WTC11 (cell line): ENCODE results near the gene UGP2. TPM values are rescaled to one million over a fixed set of nuclear protein-coding genes. Genes with fewer than 3 reads are reported as not detected.

Experiments used
- CREB1 ChIP-seq: sonication (generic); formaldehyde crosslinking; IDR thresholded peaks from 2 replicates; pipeline ENCODE4 v1.8.0; 2023; ENCODE audit warnings: mild to moderate bottlenecking, missing genetic modification reagents
- ELF4 ChIP-seq: sonication (generic); formaldehyde crosslinking; IDR thresholded peaks from 2 replicates; pipeline ENCODE4 v1.8.1; 2022; ENCODE audit warnings: low read depth, mild to moderate bottlenecking, moderate library complexity, missing genetic modification reagents
- ESRRA ChIP-seq: sonication (generic); formaldehyde crosslinking; IDR thresholded peaks from 2 replicates; pipeline ENCODE4 v1.8.1; 2022; ENCODE audit warnings: mild to moderate bottlenecking, missing genetic modification reagents, borderline replicate concordance
- ETV6 ChIP-seq: sonication (generic); formaldehyde crosslinking; IDR thresholded peaks from 2 replicates; pipeline ENCODE4 v1.8.1; 2022; ENCODE audit warnings: mild to moderate bottlenecking, missing genetic modification reagents
- FOXK1 ChIP-seq: sonication (generic); formaldehyde crosslinking; IDR thresholded peaks from 2 replicates; pipeline ENCODE4 v1.8.0; 2022; ENCODE audit warnings: mild to moderate bottlenecking, moderate library complexity, missing genetic modification reagents
- GRHL2 ChIP-seq: fragments of 250-450 bp; sonication (Bioruptor Pico); IDR thresholded peaks from 2 replicates; pipeline ENCODE4 v1.8.0; 2022; ENCODE audit warnings: mild to moderate bottlenecking, moderate library complexity; ENCODE audit not compliant: insufficient replicate concordance, severe bottlenecking
- NFATC4 ChIP-seq: fragments of 250-450 bp; sonication (Bioruptor Pico); IDR thresholded peaks from 2 replicates; pipeline ENCODE4 v1.9.0; 2021; ENCODE audit warnings: mild to moderate bottlenecking
- NFE2L1 ChIP-seq: sonication (generic); formaldehyde crosslinking; IDR thresholded peaks from 2 replicates; pipeline ENCODE4 v1.8.1; 2023; ENCODE audit warnings: missing genetic modification reagents
- NR1H2 ChIP-seq: sonication (generic); formaldehyde crosslinking; IDR thresholded peaks from 2 replicates; pipeline ENCODE4 v1.9.0; 2021; ENCODE audit warnings: mild to moderate bottlenecking, moderate library complexity, missing genetic modification reagents
- SMAD3 ChIP-seq: sonication (generic); formaldehyde crosslinking; IDR thresholded peaks from 2 replicates; pipeline ENCODE4 v1.8.0; 2022; ENCODE audit warnings: missing genetic modification reagents, mild to moderate bottlenecking, borderline replicate concordance
- SOX15 ChIP-seq: fragments of 250-450 bp; sonication (Bioruptor Pico); IDR thresholded peaks from 2 replicates; pipeline ENCODE4 v1.9.0; 2021; ENCODE audit warnings: mild to moderate bottlenecking
- TCF7 ChIP-seq: sonication (generic); formaldehyde crosslinking; IDR thresholded peaks from 2 replicates; pipeline ENCODE4 v1.8.0; 2022; ENCODE audit warnings: mild to moderate bottlenecking, low read depth, missing genetic modification reagents, moderate library complexity
- TEAD1 ChIP-seq: sonication (generic); formaldehyde crosslinking; IDR thresholded peaks from 2 replicates; pipeline ENCODE4 v1.8.0; 2022; ENCODE audit warnings: mild to moderate bottlenecking, missing genetic modification reagents
- TEAD4 ChIP-seq: sonication (generic); formaldehyde crosslinking; IDR thresholded peaks from 2 replicates; pipeline ENCODE4 v1.8.0; 2022; ENCODE audit warnings: mild to moderate bottlenecking, missing genetic modification reagents
- ZNF138 ChIP-seq: sonication (generic); formaldehyde crosslinking; conservative IDR thresholded peaks from 2 replicates; pipeline ENCODE4 v1.8.1; 2022; ENCODE audit warnings: mild to moderate bottlenecking, moderate library complexity, missing genetic modification reagents
- ZNF232 ChIP-seq: sonication (generic); formaldehyde crosslinking; IDR thresholded peaks from 2 replicates; pipeline ENCODE4 v1.8.0; 2022; ENCODE audit warnings: mild to moderate bottlenecking, missing genetic modification reagents
- ZNF263 ChIP-seq: sonication (generic); formaldehyde crosslinking; IDR thresholded peaks from 2 replicates; pipeline ENCODE4 v1.8.1; 2022; ENCODE audit warnings: low read depth, mild to moderate bottlenecking, moderate library complexity, missing genetic modification reagents
- ZNF317 ChIP-seq: sonication (generic); formaldehyde crosslinking; IDR thresholded peaks from 2 replicates; pipeline ENCODE4 v1.8.1; 2023; ENCODE audit warnings: low read depth, mild to moderate bottlenecking, moderate library complexity, missing genetic modification reagents, borderline replicate concordance
- total RNA-seq: library from RNA; stranded (reverse); gene quantifications from 3 replicates; pipeline ENCODE4 v1.2.3, GENCODE V29; 2021
- TF ChIP-seq, protein P1 (sequence below): sonication (generic); formaldehyde crosslinking; IDR thresholded peaks from 2 replicates; pipeline ENCODE4 v1.8.0; 2022; ENCODE audit warnings: missing genetic modification reagents
- TF ChIP-seq, protein P2 (sequence below): sonication (generic); formaldehyde crosslinking; IDR thresholded peaks from 2 replicates; pipeline ENCODE4 v1.8.1; 2022; ENCODE audit warnings: missing genetic modification reagents, borderline replicate concordance
- TF ChIP-seq, protein P3 (sequence below): sonication (generic); formaldehyde crosslinking; IDR thresholded peaks from 2 replicates; pipeline ENCODE4 v1.8.1; 2022; ENCODE audit warnings: mild to moderate bottlenecking, moderate library complexity, missing genetic modification reagents
- TF ChIP-seq, protein P4 (sequence below): sonication (generic); formaldehyde crosslinking; IDR thresholded peaks from 2 replicates; pipeline ENCODE4 v1.8.0; 2023; ENCODE audit warnings: missing genetic modification reagents, mild to moderate bottlenecking, borderline replicate concordance
- TF ChIP-seq, protein P5 (sequence below): fragments of 250-450 bp; sonication (Bioruptor Pico); IDR thresholded peaks from 2 replicates; pipeline ENCODE4 v1.9.0; 2021; ENCODE audit warnings: mild to moderate bottlenecking, borderline replicate concordance

The UGP2 gene
- total RNA-seq, 1 experiment from 2014 or later: 543 TPM

DNA sequence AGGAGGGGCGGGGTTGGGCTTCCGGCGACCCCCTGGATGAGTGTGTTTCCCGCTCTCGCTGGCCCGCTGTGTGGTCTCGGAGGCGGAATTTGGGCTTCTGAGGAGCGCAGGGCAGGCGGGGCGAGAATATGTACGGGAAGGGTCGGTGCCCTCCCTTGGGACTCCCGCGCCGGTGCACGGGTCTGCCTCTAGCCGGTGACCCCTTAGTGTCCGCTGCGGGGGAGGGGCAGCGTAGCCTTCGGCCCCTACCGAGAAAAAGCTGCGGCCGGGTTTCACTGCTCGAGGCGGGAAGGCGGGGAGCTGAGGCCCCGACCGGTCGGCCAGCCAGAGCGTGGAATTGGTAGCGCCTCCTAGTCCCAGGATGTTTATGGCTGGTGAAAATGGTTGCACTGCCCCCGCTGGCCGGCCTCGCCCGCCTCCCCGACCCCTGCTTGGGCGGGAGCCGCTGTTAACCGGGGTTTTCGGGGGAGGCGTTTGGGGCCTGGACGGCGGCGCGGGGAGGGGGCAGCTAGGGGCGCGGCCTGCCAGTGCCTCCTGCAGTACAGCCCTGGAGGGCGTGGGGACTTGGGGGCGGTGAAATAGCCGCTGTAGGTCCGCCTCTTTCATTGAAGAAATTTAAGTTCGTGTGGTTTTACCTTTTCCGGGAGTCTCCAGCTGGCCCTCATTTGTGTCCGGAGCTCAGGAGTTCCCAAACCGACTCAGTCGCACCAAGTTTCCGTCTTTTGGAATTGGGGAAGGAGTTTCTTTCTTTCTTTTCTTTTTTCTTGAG, at the start of gene UGP2 (continued):
- 0 out of 2 replicates have a peak, but pooled peaks have one; percentile 4 for TF ChIP-seq ZNF317
- no peak for TF ChIP-seq ESRRA (CRISPR knock-in tag)
- TF ChIP-seq, protein P1, sequence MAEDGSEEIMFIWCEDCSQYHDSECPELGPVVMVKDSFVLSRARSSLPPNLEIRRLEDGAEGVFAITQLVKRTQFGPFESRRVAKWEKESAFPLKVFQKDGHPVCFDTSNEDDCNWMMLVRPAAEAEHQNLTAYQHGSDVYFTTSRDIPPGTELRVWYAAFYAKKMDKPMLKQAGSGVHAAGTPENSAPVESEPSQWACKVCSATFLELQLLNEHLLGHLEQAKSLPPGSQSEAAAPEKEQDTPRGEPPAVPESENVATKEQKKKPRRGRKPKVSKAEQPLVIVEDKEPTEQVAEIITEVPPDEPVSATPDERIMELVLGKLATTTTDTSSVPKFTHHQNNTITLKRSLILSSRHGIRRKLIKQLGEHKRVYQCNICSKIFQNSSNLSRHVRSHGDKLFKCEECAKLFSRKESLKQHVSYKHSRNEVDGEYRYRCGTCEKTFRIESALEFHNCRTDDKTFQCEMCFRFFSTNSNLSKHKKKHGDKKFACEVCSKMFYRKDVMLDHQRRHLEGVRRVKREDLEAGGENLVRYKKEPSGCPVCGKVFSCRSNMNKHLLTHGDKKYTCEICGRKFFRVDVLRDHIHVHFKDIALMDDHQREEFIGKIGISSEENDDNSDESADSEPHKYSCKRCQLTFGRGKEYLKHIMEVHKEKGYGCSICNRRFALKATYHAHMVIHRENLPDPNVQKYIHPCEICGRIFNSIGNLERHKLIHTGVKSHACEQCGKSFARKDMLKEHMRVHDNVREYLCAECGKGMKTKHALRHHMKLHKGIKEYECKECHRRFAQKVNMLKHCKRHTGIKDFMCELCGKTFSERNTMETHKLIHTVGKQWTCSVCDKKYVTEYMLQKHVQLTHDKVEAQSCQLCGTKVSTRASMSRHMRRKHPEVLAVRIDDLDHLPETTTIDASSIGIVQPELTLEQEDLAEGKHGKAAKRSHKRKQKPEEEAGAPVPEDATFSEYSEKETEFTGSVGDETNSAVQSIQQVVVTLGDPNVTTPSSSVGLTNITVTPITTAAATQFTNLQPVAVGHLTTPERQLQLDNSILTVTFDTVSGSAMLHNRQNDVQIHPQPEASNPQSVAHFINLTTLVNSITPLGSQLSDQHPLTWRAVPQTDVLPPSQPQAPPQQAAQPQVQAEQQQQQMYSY: no peak
- no peak for TF ChIP-seq GRHL2
- no peak for TF ChIP-seq ELF4 (CRISPR knock-in tag)
- TF ChIP-seq TEAD1 (CRISPR knock-in tag): no peak; the same call in 1 of the 2 replicates
- TF ChIP-seq SOX15 (CRISPR knock-in tag): no peak
- peak; percentile 65; the same call in 1 of the 2 replicates for TF ChIP-seq ZNF232 (CRISPR knock-in tag)
- TF ChIP-seq NR1H2: no peak
- peak; percentile 44; the same call in 1 of the 2 replicates for TF ChIP-seq ETV6 (CRISPR knock-in tag)
- TF ChIP-seq ZNF138 (CRISPR knock-in tag): no peak
- TF ChIP-seq, protein P2, sequence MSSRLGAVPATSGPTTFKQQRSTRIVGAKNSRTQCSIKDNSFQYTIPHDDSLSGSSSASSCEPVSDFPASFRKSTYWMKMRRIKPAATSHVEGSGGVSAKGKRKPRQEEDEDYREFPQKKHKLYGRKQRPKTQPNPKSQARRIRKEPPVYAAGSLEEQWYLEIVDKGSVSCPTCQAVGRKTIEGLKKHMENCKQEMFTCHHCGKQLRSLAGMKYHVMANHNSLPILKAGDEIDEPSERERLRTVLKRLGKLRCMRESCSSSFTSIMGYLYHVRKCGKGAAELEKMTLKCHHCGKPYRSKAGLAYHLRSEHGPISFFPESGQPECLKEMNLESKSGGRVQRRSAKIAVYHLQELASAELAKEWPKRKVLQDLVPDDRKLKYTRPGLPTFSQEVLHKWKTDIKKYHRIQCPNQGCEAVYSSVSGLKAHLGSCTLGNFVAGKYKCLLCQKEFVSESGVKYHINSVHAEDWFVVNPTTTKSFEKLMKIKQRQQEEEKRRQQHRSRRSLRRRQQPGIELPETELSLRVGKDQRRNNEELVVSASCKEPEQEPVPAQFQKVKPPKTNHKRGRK (CRISPR knock-in tag): no peak
- peak; percentile 72; the same call in 1 of the 2 replicates for TF ChIP-seq NFE2L1 (CRISPR knock-in tag)
- TF ChIP-seq ZNF263 (CRISPR knock-in tag): no peak
- TF ChIP-seq, protein P3, sequence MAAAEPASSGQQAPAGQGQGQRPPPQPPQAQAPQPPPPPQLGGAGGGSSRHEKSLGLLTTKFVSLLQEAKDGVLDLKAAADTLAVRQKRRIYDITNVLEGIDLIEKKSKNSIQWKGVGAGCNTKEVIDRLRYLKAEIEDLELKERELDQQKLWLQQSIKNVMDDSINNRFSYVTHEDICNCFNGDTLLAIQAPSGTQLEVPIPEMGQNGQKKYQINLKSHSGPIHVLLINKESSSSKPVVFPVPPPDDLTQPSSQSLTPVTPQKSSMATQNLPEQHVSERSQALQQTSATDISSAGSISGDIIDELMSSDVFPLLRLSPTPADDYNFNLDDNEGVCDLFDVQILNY (CRISPR knock-in tag): peak; percentile 75
- TF ChIP-seq, protein P4, sequence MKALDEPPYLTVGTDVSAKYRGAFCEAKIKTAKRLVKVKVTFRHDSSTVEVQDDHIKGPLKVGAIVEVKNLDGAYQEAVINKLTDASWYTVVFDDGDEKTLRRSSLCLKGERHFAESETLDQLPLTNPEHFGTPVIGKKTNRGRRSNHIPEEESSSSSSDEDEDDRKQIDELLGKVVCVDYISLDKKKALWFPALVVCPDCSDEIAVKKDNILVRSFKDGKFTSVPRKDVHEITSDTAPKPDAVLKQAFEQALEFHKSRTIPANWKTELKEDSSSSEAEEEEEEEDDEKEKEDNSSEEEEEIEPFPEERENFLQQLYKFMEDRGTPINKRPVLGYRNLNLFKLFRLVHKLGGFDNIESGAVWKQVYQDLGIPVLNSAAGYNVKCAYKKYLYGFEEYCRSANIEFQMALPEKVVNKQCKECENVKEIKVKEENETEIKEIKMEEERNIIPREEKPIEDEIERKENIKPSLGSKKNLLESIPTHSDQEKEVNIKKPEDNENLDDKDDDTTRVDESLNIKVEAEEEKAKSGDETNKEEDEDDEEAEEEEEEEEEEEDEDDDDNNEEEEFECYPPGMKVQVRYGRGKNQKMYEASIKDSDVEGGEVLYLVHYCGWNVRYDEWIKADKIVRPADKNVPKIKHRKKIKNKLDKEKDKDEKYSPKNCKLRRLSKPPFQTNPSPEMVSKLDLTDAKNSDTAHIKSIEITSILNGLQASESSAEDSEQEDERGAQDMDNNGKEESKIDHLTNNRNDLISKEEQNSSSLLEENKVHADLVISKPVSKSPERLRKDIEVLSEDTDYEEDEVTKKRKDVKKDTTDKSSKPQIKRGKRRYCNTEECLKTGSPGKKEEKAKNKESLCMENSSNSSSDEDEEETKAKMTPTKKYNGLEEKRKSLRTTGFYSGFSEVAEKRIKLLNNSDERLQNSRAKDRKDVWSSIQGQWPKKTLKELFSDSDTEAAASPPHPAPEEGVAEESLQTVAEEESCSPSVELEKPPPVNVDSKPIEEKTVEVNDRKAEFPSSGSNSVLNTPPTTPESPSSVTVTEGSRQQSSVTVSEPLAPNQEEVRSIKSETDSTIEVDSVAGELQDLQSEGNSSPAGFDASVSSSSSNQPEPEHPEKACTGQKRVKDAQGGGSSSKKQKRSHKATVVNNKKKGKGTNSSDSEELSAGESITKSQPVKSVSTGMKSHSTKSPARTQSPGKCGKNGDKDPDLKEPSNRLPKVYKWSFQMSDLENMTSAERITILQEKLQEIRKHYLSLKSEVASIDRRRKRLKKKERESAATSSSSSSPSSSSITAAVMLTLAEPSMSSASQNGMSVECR (CRISPR knock-in tag): peak; percentile 86; the same call in 1 of the 2 replicates
- TF ChIP-seq NFATC4 (CRISPR knock-in tag): no peak
- peak; percentile 57 for TF ChIP-seq FOXK1 (CRISPR knock-in tag)
- TF ChIP-seq CREB1 (CRISPR knock-in tag): no peak
- TF ChIP-seq TCF7 (CRISPR knock-in tag): peak; percentile 76; the same call in 1 of the 2 replicates
- TF ChIP-seq TEAD4 (CRISPR knock-in tag): no peak
- 0 out of 2 replicates have a peak, but pooled peaks have one; percentile 26 for TF ChIP-seq SMAD3 (CRISPR knock-in tag)
- TF ChIP-seq, protein P5, sequence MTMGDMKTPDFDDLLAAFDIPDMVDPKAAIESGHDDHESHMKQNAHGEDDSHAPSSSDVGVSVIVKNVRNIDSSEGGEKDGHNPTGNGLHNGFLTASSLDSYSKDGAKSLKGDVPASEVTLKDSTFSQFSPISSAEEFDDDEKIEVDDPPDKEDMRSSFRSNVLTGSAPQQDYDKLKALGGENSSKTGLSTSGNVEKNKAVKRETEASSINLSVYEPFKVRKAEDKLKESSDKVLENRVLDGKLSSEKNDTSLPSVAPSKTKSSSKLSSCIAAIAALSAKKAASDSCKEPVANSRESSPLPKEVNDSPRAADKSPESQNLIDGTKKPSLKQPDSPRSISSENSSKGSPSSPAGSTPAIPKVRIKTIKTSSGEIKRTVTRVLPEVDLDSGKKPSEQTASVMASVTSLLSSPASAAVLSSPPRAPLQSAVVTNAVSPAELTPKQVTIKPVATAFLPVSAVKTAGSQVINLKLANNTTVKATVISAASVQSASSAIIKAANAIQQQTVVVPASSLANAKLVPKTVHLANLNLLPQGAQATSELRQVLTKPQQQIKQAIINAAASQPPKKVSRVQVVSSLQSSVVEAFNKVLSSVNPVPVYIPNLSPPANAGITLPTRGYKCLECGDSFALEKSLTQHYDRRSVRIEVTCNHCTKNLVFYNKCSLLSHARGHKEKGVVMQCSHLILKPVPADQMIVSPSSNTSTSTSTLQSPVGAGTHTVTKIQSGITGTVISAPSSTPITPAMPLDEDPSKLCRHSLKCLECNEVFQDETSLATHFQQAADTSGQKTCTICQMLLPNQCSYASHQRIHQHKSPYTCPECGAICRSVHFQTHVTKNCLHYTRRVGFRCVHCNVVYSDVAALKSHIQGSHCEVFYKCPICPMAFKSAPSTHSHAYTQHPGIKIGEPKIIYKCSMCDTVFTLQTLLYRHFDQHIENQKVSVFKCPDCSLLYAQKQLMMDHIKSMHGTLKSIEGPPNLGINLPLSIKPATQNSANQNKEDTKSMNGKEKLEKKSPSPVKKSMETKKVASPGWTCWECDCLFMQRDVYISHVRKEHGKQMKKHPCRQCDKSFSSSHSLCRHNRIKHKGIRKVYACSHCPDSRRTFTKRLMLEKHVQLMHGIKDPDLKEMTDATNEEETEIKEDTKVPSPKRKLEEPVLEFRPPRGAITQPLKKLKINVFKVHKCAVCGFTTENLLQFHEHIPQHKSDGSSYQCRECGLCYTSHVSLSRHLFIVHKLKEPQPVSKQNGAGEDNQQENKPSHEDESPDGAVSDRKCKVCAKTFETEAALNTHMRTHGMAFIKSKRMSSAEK (CRISPR knock-in tag): 0 out of 2 replicates have a peak, but pooled peaks have one; percentile 52
